H1 (cell line): ENCODE results near the gene NOC2L. TPM values are rescaled to one million over a fixed set of nuclear protein-coding genes. Genes with fewer than 3 reads are reported as not detected.

Source experiments
- ASH2L ChIP-seq: fragments of 200-600, 300-600 bp; sonication (generic); IDR thresholded peaks from one replicate; pipeline ENCODE4 v1.7.1; 2017; ENCODE audit warnings: low read length
- BRCA1 ChIP-seq: IDR thresholded peaks from 2 replicates; pipeline ENCODE4 v1.6.1; 2012; ENCODE audit warnings: low read depth, low read length, improper control_type of control experiment
- CREB1 ChIP-seq: IDR thresholded peaks from 2 replicates; pipeline ENCODE4 v1.6.1; 2012; ENCODE audit warnings: inconsistent platforms
- EZH2 ChIP-seq: fragments of 200-600 bp; sonication (generic); IDR thresholded peaks from 2 replicates; pipeline ENCODE4 v1.7.1; 2012; ENCODE audit warnings: low read depth, mild to moderate bottlenecking, moderate library complexity, low read length, inconsistent platforms; ENCODE audit not compliant: severe bottlenecking
- GTF2F1 ChIP-seq: IDR thresholded peaks from 2 replicates; pipeline ENCODE4 v1.6.1; 2012; ENCODE audit warnings: low read depth, low read length, improper control_type of control experiment, borderline replicate concordance
- HDAC2 ChIP-seq, 2 experiments: fragments of 300-600 bp in 1 of 2; sonication (generic) in 1 of 2; IDR thresholded peaks; 2 replicates each; pipeline ENCODE4 v1.6.1; 2011 to 2012; ENCODE audit warnings: low read depth in 2 of 2, low read length in 2 of 2, mild to moderate bottlenecking in 2 of 2, moderate library complexity in 2 of 2, borderline replicate concordance in 1 of 2, inconsistent platforms in 1 of 2
- NRF1 ChIP-seq: IDR thresholded peaks from 2 replicates; pipeline ENCODE4 v1.6.1; 2011; ENCODE audit warnings: mild to moderate bottlenecking, low read depth, low read length, improper control_type of control experiment
- POLR2AphosphoS5 ChIP-seq: IDR thresholded peaks from 2 replicates; pipeline ENCODE4 v1.6.1; 2011; ENCODE audit warnings: low read depth, low read length
- RFX5 ChIP-seq: IDR thresholded peaks from 2 replicates; pipeline ENCODE4 v1.6.1; 2011; ENCODE audit warnings: low read depth, low read length, improper control_type of control experiment, borderline replicate concordance
- SIRT6 ChIP-seq: IDR thresholded peaks from one replicate; pipeline ENCODE4 v1.7.1; 2012; ENCODE audit warnings: low read length, inconsistent platforms
- polyA plus RNA-seq, 7 experiments: library from polyadenylated mRNA; depleted of rRNA in 3 of 7; stranded (reverse) in 5 of 7; unstranded in 2 of 7; fragments of >200 nt in 5 of 7; fragments of 200-250 nt in 2 of 7; gene quantifications; 1 replicate in 5 of 7; 2 replicates in 1 of 7; 4 replicates in 1 of 7; pipeline versions ENCODE4 v1.2.1 to v1.2.3, GENCODE V29; 2011 to 2013; ENCODE audit warnings: missing spikeins in 2 of 7, mixed read lengths in 2 of 7
- total RNA-seq: library from RNA; stranded (reverse); fragmentation: NEBNext Ultra II Directional; extraction: Animal tissue kit (Norgen Biotek cat#: 25700); gene quantifications from 2 replicates; pipeline ENCODE4 v1.2.1, GENCODE V29; 2021
- TF ChIP-seq, protein P1 (sequence below): fragments of 300-600 bp; sonication (generic); IDR thresholded peaks from 2 replicates; pipeline ENCODE4 v1.7.1; 2012; ENCODE audit warnings: low read length, moderate library complexity, mild to moderate bottlenecking, inconsistent platforms; ENCODE audit not compliant: insufficient replicate concordance

The NOC2L gene
- total and polyA plus RNA-seq, 2 of the 8 experiments (the other 6 are each of a cell fraction or from before 2014, with no cell fraction given) = 74.7 to 130 TPM

DNA sequence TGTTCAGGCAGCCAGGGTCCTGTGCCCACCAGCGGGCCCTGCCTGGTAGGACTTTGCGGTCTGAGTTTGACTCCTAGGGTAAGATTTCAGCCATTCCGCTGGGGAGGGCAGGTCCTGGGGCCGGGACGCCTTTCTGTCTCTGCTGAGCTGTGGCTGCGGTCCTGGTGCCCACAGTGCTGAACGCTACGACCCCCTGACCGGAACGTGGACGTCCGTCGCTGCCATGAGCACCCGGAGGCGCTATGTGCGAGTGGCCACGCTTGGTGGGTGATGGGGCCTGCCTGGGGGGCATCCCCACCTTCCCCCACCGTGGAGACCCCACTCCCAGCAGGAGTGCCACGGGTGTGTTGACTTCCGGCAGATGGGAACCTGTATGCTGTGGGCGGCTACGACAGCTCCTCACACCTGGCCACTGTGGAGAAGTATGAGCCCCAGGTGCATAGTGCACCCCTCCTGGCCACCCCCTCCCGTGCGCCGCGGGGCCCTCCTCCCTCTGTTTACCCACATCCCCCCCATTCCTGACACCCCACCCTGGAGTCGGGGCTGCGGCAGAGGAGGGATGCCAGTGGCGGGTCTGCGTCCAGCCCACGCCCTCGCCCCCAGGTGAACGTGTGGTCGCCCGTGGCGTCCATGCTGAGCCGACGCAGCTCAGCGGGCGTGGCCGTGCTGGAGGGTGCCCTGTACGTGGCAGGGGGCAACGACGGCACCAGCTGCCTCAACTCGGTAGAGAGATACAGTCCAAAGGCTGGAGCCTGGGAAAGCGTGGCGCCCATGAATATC lies 4.9 kb upstream of the NOC2L start (continued):
- TF ChIP-seq, protein P1, sequence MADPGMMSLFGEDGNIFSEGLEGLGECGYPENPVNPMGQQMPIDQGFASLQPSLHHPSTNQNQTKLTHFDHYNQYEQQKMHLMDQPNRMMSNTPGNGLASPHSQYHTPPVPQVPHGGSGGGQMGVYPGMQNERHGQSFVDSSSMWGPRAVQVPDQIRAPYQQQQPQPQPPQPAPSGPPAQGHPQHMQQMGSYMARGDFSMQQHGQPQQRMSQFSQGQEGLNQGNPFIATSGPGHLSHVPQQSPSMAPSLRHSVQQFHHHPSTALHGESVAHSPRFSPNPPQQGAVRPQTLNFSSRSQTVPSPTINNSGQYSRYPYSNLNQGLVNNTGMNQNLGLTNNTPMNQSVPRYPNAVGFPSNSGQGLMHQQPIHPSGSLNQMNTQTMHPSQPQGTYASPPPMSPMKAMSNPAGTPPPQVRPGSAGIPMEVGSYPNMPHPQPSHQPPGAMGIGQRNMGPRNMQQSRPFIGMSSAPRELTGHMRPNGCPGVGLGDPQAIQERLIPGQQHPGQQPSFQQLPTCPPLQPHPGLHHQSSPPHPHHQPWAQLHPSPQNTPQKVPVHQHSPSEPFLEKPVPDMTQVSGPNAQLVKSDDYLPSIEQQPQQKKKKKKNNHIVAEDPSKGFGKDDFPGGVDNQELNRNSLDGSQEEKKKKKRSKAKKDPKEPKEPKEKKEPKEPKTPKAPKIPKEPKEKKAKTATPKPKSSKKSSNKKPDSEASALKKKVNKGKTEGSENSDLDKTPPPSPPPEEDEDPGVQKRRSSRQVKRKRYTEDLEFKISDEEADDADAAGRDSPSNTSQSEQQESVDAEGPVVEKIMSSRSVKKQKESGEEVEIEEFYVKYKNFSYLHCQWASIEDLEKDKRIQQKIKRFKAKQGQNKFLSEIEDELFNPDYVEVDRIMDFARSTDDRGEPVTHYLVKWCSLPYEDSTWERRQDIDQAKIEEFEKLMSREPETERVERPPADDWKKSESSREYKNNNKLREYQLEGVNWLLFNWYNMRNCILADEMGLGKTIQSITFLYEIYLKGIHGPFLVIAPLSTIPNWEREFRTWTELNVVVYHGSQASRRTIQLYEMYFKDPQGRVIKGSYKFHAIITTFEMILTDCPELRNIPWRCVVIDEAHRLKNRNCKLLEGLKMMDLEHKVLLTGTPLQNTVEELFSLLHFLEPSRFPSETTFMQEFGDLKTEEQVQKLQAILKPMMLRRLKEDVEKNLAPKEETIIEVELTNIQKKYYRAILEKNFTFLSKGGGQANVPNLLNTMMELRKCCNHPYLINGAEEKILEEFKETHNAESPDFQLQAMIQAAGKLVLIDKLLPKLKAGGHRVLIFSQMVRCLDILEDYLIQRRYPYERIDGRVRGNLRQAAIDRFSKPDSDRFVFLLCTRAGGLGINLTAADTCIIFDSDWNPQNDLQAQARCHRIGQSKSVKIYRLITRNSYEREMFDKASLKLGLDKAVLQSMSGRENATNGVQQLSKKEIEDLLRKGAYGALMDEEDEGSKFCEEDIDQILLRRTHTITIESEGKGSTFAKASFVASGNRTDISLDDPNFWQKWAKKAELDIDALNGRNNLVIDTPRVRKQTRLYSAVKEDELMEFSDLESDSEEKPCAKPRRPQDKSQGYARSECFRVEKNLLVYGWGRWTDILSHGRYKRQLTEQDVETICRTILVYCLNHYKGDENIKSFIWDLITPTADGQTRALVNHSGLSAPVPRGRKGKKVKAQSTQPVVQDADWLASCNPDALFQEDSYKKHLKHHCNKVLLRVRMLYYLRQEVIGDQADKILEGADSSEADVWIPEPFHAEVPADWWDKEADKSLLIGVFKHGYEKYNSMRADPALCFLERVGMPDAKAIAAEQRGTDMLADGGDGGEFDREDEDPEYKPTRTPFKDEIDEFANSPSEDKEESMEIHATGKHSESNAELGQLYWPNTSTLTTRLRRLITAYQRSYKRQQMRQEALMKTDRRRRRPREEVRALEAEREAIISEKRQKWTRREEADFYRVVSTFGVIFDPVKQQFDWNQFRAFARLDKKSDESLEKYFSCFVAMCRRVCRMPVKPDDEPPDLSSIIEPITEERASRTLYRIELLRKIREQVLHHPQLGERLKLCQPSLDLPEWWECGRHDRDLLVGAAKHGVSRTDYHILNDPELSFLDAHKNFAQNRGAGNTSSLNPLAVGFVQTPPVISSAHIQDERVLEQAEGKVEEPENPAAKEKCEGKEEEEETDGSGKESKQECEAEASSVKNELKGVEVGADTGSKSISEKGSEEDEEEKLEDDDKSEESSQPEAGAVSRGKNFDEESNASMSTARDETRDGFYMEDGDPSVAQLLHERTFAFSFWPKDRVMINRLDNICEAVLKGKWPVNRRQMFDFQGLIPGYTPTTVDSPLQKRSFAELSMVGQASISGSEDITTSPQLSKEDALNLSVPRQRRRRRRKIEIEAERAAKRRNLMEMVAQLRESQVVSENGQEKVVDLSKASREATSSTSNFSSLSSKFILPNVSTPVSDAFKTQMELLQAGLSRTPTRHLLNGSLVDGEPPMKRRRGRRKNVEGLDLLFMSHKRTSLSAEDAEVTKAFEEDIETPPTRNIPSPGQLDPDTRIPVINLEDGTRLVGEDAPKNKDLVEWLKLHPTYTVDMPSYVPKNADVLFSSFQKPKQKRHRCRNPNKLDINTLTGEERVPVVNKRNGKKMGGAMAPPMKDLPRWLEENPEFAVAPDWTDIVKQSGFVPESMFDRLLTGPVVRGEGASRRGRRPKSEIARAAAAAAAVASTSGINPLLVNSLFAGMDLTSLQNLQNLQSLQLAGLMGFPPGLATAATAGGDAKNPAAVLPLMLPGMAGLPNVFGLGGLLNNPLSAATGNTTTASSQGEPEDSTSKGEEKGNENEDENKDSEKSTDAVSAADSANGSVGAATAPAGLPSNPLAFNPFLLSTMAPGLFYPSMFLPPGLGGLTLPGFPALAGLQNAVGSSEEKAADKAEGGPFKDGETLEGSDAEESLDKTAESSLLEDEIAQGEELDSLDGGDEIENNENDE = no peak
- TF ChIP-seq GTF2F1 (no peak), RFX5 (no peak), POLR2AphosphoS5 (no peak), ASH2L (no peak), NRF1 (no peak), CREB1 (no peak), EZH2 (no peak), BRCA1 (no peak), HDAC2 (IDR thresholded peaks at IDR 0.05; ENCODE audit: borderline replicate concordance in 1 of 2, low read depth in 2 of 2, low read length in 2 of 2) (no peak), SIRT6 (no peak)
